HG03521 (cell line): ENCODE data around the gene KLF7.

ENCODE experiments used
- ATAC-seq: cut with Tn5 transposase; IDR thresholded peaks from one replicate; pipeline ENCODE4 v1.9.1; 2021; ENCODE audit warnings: mild to moderate bottlenecking, moderate library complexity; ENCODE audit not compliant: unreplicated experiment

KLF7 gene

DNA sequence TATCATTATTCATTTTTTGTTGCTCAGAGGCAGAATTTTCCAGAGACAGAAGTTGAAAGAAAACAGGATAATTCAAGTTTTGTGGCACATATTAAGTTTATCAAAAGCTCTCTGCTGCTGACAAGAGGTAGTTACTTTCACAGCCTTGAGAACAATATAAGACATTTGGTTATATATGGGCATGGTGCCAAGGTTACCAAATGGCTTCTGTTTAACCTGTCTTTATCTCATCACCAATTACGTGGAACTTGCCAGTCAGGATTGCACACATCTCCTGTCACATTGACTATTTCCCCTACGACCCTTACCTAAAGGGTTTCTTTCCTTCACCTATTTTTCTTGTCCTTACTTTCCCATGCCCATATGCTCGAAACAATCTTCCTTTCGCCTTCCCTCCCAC is 35.9 kb downstream of the KLF7 start:
- ATAC-seq, result no peak

DNA sequence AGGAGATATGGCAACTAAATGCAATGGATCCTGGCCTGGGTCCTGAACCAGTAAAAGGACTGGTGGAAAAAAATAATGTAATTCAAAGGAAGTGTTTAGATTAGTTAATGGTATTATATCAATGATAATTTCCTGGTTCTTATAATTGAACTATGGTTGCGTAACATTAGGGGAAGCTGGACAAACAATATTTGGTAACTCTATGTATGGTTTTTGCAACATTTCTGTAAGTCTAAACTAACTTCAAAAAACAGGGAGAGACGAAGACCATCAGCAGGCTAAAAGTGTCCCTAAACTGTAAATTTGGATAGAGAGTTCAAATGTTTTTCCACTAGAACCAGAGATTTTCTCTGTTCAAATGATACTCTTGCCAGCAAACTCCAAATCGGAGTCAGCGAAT is 36.9 kb downstream of the KLF7 start:
- no peak for ATAC-seq

DNA sequence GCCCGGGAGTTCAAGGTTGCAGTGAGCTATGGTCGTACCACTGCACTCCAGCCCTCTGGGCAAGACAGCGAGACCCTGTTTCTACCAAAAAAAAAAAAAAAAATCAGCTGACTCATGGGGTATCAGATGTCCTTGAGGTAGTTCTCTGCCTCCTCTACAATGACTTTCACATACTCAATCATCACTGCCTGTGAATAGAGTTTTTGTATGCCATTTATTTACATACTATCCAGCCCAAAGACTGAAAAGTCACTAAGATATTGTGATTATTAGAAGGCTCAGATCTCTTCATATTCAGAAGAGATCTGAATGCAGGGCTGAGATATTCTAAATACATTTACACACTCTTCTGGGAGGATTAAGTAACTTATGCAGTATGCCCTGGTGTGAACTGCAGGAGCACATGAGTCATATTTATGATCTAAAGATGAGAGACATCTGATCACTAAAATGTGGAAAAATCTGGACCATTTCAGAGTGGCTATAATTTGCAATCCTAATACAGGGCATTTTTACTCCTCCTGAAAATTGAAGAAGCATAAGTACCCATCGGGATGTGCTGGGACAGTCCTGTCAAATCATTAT is 38.9 kb downstream of the KLF7 start:
- ATAC-seq, result no peak

DNA sequence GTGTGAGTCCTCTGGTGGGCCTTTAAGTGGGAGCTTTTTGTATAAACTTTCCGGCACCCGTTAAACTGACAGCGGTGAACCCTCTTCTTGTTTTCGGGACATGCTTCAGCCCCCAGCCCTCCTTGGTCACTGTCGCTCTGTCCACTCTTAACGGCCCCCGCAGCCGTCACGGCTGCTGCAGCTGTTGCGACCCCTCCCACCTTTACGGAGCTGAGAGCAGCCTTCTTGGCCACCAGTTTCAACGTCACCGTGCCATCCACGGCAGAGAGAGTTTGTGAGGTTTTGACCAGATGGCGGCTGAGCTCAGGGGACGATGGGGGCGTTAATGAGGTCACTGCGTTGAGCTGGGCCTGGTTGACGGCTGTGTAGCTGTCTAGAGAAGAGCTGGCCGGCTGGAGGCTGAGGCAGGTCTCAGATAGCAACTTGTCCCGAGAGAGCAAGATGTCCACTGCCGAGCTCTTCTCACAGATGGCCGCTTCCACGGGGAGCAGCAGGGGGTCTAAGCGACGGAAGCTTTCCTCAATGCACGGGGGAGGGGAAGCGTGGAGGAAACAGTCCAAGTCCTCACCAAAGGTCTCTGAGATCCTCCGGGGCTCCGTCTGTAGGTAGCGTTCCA is 41.9 kb downstream of the KLF7 start:
- no peak for ATAC-seq

DNA sequence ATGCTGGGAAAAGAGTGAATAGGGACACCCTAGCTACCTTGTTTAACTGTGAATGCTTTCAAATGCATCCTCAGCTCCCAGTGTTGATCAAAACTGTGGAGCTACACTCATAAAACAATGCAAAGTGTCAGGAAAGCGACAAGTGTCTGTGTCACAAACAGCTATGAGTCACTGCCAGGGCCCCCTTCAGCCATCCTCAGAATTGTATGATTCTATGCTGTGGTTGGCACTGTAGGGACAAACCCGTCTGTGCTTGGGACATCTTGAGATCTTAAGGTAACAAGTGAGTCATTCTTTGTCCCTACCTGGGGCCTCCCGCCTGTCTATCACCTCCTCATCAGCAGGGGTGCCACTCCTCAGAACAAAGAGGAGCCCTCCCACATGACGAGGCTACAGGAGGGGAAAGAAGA is 42.4 kb downstream of the KLF7 start:
- no peak for ATAC-seq

DNA sequence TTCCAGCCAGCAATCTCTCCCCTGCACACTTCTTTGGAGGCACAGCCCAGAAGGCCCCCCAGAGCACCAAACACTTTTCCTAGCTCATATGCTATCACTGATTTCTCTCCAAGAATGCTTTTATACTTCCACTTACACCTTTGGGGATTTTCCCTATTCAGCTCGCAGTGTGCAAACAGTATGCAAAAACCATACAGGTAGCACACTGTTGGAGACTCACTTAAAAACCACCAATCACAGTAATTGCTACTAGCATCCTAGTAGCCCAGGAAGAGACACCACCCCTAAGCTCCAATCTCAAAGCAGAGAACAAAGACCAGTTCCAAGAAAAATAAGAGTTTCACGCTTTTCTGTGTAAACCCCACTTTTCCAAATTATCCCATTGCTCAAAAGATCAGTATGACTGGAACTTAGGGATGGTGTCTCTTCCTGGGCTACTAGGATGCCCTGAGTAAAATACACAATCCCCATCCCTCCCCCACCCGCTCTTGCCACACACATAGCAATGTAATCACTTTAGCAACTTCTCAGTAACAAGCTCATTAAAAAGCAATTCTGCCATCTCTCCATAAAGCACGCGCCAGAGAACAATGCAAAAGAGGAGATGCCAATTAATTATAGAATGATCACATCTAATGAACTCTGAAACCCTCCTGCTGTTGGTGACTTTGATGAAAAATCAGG is 43.0 kb downstream of the KLF7 start:
- no peak for ATAC-seq

DNA sequence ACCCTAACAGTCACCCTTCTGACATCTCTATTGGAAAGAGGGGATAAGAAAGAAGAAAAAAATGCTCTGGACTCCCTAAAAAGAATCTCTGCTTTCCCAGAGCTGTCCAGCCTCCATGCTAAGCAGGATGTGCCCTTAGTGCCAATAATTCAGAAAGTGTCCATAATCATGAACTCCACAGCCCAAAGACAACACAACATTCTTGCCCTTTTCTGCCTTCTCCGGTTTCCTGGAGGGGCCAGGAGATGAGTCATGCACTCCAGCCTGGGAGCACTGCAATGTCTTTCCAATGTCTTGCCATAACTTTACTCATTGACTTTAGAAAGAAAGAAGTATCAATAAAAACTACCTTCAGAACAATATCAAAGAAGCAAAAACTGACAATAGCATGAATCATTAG is 44.0 kb downstream of the KLF7 start:
- no peak for ATAC-seq

DNA sequence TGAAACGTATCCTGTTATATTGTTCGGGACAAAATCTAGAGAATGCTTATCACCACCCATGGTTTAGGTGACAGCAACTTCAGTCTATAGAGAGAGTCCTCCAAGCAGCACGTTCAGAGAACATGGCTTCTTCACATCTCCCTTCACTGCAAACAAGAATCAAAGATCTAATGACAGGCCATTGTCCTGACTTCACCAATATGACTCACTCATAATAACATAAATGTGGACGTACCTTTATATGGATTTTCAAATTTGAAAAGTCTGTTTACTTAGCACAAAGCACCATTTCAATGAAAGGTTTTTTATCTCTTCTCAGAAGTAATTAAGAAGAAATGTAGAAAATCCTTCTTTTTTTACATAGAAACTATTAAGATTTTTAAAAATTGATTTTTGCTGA is 46.7 kb downstream of the KLF7 start:
- no peak for ATAC-seq

DNA sequence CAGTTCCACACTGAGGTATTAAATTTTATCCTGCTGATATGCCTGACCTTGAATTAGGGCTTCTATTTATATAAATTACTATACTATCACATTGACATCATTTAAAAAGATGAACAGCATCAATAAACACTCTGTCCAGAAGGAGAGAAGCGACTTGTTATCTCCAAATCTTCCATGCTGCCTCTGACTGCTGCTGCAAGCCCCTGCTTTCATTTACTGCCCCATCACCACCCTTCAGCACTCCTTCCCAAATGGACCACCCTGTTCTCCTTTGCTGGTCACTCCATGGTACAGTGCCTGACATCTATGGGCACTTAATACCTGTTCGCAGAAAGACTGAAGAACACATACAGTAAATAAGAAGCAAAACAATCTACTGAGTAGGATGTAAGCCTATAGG is 48.1 kb downstream of the KLF7 start:
- no peak for ATAC-seq

DNA sequence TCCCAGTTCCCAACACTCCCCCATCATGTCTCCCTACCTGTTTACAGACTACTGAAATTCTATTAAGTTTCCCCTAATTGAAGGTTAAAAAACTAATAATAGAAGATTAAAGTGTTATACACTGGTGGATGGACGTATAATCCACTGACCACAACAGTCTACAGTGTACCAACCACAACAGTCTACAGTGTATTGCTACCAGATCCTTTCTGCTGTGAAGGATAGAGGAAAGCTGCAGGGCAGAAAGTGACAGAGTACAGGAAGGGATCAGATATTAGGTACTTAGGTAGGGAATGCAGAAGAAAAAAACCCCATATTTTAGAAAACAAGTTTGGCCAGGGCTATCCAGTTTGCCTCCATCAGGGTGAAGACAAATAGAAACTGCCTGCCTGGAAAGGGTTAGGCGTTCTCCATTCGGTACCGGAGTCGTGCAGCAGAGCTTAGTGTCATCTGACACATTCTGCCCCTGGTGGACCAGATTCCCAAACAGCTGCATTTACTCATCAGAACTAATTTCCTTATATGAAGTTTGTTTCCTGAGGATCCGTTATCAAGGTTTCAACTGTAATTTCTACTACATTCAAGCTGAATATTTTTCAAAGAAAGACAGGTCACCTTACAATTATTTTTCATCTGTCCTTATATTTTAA is 49.9 kb downstream of the KLF7 start:
- ATAC-seq, result no peak

DNA sequence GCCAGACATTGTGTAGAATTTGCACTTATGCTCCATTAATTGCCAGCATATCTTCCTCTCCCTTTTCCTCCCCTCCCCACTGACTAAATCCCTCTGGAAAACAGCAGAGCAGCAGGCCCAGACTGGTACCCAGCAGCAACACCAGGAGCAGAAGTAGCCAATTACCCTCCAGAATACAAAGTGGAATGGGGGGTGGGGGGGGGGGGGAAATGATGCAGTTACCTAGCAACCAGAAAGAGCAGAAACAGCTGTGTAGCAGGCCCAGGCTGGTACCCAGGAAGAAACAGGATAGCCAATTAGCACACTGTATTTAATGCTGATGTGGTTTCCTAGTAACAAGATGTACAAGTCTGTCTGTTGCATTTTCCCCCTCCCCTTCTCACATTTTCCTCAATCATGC is 52.3 kb downstream of the KLF7 start:
- no peak for ATAC-seq

DNA sequence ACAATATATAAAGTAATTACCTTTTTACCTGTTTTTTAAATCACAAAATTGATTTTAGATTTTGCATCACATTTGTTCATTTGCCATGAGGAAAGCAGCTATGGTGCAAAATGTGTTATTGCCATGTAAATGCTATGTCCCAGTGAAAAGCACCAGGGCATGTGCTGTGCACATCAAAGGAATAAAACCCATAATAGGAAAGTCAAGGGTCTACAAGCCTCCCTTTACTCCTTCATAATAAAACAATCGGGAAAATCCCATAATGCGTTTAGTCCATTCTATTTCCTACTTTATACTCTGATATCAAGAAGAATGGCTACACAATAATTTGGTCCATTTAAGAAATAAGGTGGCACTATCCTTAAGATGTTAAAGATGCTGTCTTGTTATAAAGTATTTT is 53.0 kb downstream of the KLF7 start:
- ATAC-seq, result no peak

DNA sequence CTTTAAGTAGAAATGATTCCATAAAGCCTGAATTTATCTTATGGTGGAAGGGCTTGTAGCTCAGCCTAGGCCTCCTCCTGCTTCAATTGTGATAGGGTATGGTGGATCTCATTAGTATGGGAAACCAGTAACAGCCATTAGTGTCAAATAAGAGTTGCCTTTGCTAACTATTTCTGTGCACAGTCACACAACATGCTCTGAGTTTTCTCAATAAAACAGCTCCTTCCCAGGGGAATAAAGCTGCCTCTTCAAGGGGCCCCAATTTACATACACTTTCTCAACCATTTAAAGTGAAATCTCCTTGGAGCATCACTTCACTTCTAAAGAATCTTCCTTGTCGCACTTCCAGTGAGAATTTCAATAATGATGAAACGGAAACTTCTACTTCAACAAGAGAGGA is 53.4 kb downstream of the KLF7 start:
- ATAC-seq, result no peak

DNA sequence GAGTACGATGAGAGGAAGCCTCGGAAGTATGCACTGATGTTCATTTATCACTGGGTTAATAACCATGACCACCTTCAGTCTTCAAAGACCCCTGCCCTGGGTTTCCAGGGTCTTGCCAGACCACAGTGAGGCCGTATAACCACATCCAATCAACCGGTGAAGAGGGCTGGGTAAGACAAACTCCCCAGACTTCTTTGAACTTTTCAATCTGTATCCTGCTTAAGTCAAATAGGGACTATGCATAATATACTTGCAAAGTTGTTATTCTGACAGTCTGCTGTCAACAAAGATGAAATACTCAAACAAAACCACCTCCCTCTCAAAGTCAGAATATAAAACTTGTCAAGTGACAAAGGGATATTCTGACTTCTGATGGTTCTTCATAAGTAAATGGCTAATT is 54.0 kb downstream of the KLF7 start:
- ATAC-seq, result no peak

DNA sequence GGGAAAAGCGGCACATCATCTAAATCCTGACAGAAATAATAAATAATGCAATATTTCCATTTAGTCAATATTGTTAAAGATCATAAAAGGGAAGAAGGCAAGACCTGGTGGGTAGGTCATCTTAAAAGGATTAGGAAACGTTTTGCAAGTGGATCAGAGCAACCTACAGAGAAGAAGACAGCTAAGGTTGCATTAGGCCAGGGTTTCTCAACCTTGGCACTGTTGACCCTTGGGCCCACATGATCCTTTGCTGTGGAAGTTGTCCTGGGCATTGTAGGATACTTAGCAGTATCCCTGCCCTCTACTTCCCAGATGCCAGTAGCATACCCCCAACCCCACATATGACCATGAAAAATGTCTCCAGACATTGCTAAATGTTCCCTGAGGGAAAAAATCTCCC is 55.0 kb downstream of the KLF7 start:
- no peak for ATAC-seq

DNA sequence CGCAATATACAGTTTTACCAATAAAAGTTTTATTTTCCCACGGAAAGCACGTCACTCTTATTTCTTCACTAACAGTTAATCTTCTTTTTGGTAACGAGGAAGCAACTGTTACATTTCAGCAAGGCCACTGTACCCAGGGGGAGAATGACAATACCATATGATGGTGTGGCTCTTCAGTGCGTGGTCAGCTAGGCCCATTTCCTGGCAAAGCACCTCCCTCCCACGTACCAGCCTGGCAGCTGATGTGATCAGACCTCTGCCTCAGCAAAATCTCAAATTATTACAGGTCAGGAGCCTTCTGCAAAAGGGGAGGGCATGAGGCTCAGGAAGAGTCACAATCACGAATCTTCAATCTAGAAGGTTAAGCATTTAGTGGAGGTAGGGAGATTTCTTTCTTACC is 55.4 kb downstream of the KLF7 start:
- ATAC-seq, result no peak

DNA sequence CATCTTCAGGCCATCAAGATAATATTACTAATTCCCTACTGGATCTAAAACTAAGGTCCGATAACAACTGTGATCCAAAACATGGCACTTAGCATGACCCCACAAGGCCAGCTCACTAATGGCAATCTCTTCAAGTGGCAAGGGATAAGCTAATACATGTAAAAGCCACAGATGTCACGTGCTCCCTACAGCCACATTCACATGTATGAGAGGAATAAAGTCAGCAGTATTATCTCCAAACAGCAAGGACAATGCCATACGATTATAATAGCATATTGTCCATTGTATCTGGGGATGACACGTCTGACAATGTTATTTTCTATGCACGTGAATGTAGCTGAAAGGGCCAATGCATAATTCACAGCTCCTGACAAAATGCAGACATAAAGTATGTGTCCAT is 56.0 kb downstream of the KLF7 start:
- no peak for ATAC-seq

DNA sequence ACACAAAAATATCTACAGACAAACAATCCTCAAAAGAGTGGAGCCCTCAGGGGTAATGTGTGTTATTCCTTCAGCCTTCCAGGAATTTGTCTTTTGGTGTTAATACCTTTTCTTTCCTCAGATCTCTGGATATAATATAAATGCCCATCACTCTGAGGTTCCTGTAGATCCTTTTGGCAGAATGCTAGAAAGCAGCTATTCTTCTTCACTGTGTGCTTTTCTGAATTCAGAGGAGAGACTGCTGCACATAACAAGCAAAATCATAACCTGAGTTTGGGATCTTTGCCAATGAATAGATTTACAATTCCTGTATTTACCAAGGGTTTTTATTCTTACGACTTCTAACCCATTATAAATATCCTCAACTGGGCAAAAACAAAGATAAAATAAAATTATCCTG is 57.3 kb downstream of the KLF7 start:
- ATAC-seq, result no peak

DNA sequence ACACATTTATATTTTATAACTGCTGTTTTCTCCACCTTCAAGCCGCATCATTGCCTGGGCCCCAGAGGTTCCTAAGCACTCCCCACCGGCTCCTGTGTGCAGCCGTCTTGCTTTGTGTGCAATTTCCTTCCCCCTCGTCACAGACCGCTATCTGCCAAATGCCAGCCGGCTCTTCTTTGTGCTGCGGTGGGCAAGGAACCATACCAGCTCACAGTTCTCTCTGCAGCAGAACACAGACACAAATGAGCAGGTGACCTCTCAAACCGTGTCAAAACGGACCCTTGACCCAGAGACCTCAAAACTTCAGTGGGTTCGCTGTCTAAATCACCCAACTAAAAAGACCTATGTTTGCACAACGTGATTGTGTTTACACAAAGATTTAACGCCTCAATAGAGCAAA is 58.2 kb downstream of the KLF7 start:
- ATAC-seq, result no peak

DNA sequence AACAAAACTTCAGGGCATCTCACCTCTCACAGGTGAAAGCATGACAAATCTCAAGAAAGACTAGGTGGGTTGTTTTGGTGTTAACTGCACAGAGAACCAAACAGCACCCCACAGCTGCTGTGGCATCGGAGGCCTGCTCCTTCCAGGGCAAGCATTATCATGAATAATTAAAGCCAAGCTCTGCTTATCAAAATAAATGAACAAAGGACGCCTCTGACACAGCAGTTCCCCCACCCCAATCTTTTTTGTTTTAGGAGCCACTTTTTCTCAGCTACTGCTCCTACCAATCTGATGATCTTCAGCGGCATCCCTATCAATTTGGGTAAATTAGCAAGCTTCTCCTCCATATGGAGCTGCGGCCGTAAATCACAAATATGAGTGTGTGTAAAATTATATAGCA is 58.6 kb downstream of the KLF7 start:
- ATAC-seq, result no peak

DNA sequence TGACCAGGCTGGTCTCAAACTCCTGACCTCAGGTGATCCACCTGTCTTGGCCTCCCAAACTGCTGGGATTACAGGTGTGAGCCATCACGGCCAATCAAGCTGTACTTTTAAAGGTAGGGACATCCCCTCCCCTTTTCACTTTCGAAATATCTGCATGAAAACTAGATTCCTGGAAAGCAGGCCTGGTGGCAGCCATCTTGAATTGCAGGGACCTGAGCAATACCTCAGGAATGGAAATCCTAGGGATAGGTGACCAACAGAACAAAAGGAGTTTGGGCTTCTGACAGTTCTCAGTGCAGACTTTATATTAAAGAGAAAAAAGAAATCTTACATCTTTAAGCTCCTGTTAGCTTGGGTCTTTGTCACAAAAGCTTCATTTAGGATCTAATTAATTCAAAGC is 62.6 kb downstream of the KLF7 start:
- ATAC-seq, result no peak

DNA sequence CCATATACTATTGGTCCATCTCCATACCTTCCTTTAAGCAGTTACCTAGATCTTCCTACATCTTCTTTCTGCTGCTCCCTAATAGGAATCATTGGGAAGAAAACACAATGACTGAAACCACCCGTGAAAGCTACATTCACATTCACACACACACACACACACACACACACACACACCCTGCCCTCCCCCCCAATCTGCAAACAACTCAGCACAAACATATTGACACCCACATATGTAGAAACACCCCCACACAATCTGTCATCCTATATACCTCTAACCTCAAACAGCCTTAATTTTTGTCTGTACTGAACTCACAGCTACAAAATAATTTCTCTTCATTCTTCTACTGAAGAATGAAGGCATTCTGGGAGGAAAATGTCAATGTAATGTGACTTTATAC is 63.8 kb downstream of the KLF7 start:
- no peak for ATAC-seq
